ENCODE data around the gene KCNMB2.
"Not testable (repeated sequence)": the region's sequence is repeated elsewhere in the genome, so short reads cannot be mapped to it uniquely, and the experiment has no call there.

KCNMB2 gene

DNA sequence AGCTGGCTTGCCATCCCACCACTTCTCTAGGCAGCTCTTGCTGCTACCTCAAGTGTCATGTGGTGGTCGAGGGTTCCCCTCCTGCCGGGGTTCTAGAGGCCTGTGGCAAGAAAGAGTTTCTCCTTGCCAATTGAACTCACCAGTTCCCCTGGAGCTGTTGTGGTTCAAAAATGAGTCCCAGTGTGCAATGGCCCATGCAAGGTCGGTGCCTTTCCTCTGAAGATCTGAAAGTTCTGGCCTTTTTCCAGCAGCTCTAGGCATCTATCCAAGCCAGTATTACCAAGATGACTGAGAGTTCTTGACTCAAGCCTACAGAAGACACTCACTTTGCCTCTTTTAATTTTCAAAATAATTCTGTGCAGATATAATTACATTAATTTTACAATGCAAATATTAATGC lies 163.6 kb downstream of the KCNMB2 start:
- no peak for DNase-seq (ENCODE audit: low read depth in 2 of 2)

DNA sequence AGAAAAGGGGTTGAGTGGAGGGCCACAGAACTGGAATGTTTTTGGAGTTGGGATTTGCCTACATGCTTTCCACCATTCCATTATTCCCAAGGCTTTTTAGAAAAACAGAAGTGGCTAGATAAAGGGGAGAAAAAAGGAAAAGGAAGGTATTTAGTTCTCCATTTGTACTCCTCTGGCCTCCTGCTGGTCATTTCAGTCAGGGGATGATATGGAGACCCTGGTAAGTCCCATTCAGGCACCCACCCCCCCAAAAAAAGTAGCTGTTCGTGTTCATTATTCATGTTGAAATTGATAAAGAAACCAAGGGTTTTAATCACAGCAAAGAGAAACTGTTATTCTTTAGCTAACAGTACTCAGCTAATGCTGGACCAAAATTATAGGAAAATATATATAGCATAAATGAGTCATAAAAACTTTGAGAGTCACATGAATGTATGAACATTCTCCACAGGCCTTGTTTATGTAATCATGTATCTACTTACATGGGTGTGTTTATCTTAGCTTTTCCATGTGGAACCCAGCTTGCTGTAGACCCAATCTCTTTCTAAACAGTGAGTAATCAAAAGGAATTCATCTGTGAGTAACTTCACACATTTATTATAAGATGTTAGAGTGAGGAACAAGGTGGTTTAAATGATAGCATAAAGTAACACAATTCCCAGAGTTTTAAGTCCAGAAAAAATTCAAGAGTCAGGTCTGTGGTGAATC lies 167.2 kb downstream of the KCNMB2 start:
- DNase-seq (ENCODE audit: low read depth in 2 of 2), result no peak

DNA sequence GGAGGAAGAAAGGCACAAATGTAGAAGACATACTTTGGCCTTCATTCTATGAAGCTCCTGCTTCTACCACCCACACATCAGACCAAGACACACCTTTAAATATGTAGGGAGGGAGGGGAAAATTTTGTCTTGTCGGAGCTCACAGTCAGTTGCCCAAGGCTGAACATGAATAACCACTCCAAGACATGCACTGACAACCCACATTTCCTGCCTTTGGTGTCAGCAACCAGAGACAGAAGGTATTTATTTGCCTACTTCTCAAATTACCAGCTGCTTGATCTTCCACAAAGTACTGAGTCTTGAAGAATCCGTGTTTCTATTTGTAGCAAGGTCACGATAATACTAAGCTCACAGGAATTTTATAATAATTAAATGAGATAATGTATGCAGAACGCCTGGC lies 169.7 kb downstream of the KCNMB2 start:
- no peak for DNase-seq (ENCODE audit: low read depth in 2 of 2)

DNA sequence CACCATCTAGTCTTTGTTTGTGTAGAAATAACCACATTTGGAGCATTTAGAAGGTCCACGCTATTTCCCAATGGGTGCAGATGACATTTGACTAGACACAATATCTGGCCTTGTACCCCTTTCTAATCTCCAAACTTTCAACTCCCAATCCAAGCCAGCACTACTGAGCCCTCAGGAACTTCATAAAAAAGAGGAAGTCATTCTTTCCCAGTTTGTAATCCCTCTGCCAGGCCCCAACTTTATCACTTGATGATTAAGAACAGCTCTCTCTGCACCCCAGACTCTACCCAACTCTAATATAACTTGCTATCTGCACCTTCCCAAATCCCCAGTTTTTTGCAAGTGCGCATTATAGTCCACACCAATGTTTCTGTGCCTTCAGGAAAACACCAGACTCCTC lies 170.2 kb downstream of the KCNMB2 start:
- no peak for DNase-seq (ENCODE audit: low read depth in 2 of 2)

DNA sequence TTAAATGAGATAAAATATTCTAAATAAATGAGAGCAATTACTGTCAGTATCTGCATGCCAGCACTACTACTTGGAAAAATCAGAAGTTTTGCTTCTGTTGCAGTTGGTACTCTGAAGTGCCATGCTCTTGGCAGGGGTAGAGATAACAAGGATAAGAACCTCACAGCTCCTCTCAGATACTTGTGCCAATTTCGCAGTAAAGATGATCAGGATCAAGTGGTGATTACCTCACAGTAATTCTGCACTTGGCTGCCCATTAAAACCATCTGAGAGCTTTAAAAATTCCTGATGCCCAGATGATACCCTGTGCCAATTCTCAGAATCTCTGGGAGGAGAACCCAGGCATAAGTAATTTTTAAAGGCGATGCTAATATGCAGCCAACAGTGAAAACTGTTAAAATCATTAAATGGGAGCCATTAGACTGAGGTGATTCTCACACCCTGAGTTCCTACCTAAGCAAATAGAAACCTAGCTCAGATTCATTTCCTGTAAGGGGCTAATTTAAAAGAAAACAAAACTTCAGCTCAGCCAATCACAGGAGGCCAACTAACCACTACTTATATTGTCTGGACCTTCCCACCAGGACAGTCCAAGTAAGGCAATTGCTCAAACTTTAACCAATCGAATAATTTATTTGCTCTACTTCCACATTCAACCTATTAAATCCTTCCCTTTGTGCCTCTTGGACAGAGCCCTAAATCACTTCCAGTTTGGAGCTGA lies 171.2 kb downstream of the KCNMB2 start:
- no peak for DNase-seq (ENCODE audit: low read depth in 2 of 2)

DNA sequence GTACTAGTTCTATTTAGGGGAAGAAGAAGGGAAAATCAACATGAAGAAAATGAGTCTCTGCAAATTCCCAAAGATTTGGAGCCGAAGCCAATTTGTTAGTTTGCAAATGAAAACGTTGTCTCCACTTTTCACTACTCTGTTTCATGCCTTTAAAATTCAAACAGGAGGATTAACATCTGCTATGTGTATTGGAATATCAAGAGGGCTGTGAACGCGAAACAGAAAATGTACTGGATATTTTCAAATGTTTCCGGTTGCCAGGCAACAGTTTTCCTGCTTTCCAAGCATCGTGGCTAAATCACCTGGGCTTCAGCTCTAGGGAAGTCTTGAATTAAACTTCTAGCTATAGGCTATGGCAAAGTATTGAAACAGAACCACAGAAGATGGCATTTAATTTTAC lies 172.8 kb downstream of the KCNMB2 start:
- no peak for DNase-seq (ENCODE audit: low read depth in 2 of 2)

DNA sequence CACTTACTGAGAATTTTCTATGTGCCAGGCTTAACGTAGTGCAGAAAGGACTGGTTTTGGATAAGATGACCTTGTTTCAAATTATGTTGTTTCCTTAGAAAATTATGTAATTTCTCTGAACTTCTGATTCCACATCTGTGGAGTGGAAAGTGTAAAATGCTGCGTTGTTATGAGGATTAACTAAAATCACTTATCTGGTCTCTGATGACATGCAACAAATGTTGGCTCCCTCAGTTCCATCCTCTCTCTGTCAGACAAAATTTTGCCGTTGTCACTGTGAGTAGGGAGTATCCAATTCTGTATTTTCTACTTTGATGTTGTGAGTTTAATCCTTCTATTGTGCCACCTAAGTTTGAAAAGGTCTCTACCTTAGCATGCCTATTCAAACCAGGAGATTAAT lies 175.5 kb downstream of the KCNMB2 start:
- DNase-seq (ENCODE audit: low read depth in 2 of 2), result no peak

DNA sequence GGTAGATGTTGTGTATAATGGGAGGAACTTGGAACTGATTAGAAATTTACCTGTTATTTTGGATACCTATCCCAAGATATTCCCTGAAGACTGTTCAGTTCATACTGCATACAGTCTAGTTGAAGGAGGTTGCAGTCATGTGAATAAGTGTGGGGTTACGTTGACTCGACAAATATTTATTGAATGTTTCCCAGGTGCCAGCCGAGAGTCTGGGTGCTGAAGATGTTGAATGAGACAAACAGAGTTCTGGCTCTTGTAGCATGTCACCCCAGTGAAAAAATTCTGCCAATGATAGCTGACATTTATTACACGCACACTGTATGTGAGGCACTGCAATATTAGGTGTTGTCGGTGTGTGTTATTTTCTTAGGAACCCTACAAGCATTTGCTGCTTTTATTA lies 176.0 kb downstream of the KCNMB2 start:
- no peak for DNase-seq (ENCODE audit: low read depth in 2 of 2)

DNA sequence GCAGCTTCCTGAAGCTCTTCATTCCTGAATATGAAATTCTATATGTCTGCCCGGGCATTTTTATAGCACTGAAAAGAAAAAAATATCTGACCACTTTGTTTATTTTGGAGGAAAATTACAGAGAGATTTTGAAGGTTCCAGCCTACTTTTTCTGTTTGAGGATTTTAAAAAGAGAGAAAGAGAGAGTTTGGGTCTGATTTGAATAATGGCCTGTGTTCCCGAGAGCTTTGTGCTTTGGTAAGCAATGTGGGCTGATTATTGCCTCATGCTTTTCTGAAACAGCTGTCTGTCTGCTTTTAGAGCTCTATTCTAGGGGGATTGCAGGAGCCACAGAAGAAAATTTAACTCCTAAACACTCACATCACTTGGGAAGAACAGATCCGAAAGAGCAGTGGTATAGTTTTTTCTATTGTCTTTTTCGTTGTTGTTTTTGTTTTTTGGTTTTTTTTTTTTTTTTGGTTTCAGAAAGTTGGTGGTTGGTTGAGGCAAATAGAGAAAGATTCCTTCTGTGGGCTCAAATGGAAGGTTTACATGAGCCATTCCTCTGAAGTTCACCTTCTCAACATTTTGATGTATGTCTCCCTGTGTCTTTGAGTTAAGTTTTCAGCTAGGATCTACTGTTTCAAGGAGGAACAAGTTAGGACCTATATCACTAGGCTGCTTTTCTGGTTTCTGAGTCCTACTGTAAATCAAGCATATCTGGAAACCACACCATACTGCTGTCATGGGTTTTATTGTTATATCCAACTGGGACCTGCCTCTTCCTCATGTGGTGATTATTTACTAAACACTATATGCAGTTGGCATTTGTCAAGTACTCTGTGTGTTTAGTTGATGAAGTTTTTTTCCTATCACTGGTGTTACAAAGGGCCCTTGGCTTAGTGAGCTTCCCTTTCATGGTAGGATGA lies 178.9 kb downstream of the KCNMB2 start:
- DNase-seq (ENCODE audit: low read depth in 2 of 2), result no peak

DNA sequence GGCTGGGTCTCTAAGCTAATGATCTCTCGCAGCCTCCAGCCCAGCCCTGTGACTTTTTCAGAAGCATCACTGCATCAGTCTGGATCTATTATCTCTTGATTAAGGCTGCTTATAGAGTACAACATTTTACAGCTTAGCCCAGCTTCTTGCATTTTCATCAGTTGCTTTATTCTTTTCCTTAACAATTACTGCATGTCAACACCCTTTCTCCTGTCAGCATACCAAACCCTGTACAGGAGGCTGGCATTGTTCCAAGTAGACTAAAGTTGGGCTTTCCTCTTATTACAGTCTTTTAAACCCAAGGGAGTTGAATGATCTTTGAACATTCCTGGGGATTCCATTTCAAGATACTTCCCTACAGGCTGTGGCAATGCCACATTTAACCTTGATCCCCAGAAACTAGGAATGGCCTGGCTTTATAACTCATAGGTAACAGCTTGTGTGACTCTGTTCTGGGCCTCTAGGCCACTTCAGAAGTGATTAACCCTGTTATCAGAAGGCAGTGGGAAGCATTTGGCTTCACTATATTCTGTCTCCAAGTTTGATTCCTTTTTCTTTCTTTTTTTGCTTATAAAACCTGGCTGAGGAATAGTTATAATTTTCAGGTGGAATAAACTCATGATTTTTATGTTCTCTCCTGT lies 182.9 kb downstream of the KCNMB2 start:
- no peak for DNase-seq (ENCODE audit: low read depth in 2 of 2)

DNA sequence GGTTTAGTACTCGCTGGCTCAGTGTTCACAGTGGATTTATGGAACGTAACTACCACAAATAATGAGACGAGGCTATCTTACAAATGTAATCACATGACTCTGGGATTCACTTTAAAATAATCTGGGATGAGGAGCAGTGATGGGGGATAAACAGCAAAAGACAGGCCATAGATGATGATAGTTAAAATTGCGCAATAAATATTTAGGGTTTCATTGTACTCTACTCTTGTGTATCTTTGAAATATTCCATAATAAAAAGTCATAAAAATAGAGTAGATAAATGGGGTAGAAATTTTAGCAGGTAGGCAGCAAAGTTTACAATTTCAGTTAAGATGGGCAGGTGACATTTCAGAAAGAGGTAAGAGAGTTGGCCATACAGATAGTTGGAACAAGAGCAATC lies 196.6 kb downstream of the KCNMB2 start:
- no peak for DNase-seq (ENCODE audit: low read depth in 2 of 2)

DNA sequence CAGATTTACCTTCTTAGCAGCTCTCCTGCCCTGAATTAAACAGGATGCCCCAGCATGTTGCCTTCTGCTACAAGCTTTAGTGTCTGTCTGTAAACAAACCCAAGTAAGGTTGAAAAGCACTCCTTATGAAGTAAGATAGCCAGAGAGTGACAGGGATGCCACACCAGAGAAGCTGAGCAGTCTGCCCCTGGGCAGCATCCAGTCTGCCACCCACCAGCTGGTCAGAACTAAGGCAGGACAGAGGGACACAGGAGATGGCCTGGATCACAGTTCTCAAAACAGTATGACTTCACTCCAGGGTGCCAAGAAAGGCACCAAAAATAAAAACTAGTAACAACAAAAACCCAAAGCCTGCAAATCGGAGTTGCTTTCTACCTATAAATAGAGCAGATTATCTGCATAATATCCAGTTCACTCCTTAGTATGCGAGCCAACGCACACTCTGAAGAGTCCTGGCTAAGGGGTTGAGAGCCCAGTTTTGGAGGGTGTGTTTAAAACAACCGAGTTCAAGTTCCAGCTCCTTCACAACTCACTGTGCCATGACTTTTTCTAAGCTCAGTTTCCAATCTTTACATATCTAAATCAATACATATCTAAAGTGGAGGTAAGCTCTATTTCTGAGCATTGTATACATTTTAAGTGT lies 198.9 kb downstream of the KCNMB2 start:
- DNase-seq (ENCODE audit: low read depth in 2 of 2), result no peak

DNA sequence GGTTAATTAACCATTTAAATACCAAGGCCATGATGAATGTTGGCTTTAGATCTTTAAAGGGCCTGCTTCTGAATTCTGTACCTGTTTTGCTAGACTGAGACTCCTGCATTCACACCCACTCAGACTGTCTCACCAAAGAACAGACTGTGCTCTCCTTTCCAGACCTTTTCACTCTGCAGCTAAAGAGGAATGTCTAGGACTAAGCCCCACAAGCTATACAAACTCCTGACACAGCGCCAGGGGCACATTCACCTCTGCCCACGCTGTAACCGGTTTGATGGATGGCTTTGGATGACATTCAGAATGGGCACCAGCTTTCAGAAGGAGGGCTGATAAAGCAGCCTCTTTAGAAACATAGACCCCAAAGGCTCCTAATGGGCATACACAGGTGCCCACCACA lies 200.1 kb downstream of the KCNMB2 start:
- DNase-seq (ENCODE audit: low read depth in 2 of 2), result no peak

DNA sequence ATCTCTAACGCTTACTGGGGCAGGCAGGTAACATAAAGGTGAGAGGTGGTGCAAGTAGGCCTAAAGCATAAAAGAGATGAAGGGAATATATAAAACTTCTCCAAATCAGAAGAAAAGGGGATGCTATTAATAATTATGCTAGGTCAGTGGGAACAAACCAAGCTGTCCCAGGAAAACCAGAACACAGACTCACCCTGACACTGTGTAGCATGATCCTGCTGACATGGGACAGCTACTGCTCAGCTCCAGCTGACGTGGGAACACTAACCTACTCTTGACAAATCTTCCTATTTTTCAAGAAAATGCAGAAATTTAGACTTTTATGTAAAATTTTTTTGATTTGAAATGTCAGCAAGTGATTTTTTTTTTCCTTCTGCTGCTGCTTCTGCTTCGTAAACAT lies 203.5 kb downstream of the KCNMB2 start:
- no peak for DNase-seq (ENCODE audit: low read depth in 2 of 2)

DNA sequence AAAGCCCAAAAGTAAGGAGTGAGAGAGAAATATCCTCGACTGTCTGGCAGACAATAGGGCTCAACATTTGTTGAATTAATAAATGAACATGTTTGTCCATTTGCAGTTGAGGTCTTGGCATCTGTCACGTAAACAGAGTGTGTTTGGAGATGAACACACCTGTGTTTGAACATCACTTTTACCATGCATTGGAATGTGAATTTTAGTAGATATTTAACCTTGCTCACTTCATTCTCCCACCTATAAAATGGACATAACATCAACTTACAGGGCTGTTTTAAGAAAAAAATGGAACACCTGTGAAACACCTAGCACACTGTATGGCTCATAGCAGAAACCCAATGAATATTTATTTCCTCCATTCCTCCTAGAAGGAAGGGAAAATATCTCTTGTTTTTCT lies 204.8 kb downstream of the KCNMB2 start:
- no peak for DNase-seq (ENCODE audit: low read depth in 2 of 2)

DNA sequence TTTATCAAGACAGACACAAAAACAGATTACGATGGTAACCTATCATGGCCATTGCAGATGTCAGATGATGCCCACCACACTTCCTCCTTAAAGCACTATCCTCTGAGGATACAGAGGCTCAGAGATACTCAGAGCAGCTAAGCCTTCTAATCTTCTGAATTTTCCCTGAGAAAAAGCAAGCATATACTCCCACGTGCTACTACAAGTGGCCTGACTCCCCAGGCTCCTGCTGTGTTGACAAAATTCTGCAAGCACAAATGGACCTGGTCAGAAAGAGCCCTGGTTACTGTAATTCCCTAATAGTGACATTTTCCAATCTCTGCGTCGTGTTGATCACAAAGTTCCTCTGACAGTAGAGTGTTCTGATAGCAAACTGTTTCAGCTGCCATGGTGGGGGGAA lies 207.1 kb downstream of the KCNMB2 start:
- DNase-seq (ENCODE audit: low read depth in 2 of 2), result no peak

DNA sequence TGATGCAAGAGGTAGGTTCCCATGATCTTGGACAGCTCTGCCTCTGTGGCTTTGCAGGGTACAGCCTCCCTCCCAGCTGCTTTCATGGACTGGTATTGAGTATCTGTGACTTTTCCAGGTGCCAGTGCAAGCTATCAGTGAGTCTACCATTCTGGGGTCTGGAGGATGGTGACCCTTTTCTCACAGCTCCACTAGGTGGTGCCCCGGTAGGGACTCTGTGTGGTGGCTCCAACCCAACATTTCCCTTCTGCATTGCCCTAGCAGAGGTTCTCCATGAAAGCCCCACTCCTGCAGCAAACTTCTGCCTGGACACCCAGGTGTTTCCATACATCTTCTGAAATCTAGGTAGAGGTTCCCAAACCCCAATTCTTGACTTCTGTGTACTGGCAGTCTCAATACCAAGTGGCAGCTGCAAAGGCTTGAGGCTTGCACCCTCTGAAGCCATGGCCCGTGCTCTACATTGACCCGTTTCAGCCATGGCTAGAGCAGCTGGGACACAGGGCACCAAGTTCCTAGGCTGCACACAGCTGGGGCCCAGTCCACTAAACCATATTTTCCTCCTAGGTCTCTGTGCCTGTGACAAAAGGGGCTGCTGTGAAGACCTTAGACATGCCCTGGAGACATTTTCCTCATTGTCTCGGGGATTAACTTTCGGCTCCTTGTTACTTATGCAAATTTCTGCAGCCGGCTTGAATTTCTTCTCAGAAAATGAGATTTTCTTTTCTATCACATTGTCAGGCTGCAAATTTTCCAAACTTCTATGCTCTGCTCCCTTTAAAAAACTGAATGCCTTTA lies 209.8 kb downstream of the KCNMB2 start:
- not testable (repeated sequence) for DNase-seq (ENCODE audit: low read depth in 2 of 2)

DNA sequence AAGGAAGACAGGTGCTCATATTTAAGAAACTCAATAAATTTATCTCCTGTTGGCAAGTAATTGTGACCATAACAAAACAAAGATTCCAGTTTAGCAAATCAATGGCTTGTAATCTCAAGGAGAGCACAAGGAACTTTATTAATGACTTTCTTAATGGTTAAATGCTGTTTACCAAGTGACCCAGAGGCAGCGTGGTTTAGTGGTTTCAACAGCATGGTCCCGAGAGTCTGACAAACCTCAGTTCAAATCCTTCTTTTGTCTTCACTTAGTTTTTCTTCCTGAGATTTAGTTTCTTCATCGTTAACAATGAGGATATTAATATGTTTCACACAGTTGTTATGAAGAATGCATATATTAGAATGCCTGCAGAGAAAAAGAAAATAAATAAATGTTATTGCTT lies 212.6 kb downstream of the KCNMB2 start:
- no peak for DNase-seq (ENCODE audit: low read depth in 2 of 2)

DNA sequence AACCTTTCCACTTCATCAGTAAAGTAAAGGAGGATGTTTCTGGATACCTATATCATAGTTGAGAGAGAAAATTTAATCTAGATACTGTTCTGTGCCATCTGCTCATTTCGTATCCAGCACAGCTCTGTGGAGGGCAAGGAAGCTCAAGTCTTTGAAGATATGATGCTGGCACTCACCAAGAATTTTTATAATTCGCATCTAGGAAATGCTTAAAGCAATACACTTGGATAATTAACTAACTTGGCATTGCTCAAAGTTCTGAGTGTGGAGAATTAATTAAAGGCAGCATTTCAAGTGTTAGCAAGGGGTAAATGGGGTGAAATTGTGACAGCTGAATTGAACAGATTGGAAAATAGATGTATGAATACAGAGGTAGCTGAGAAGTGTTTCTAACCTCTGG lies 213.2 kb downstream of the KCNMB2 start:
- no peak for DNase-seq (ENCODE audit: low read depth in 2 of 2)

DNA sequence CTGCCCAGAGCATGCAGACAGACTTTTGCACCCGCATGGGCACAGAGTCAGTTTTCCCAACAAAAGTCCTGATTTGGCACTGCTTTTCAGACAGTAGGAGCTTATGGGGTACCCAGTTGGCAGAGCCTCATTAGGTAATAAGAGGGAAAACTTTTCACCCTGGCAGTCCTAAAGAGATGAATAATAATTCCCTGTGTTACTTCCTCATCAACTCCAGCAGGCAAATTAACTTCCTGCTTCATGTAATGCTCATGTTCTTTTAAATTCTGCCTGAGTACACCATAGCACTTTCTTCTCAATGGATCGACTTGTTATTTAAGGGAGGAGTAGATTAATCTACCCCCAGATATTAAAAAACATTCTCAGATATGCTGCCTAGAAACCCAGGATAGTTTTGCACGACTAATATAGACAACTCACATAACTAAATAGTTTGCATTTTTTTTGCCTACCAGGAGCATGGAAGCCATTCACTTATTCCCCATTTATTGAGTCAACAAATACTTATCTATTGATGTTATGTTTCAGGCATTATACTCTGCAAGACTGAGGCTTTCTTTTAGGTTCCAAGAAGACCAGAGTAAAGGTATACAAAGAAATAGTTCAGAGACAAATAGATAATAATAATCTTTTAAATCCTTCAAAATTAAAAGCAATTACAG lies 214.5 kb downstream of the KCNMB2 start:
- no peak for DNase-seq (ENCODE audit: low read depth in 2 of 2)

All from stimulated activated CD4-positive, alpha-beta T cell treated with anti-CD3 and anti-CD28 coated beads, Interleukin-15, amount 100 ng/mL, for 48 hours (primary cell).